Colonic mucosa (tissue), 4 donors: ENCODE results near the gene DEGS1. TPM values are rescaled to one million over a fixed set of nuclear protein-coding genes. Genes with fewer than 3 reads are reported as not detected.
"Not testable (repeated sequence)": the region's sequence is repeated elsewhere in the genome, so short reads cannot be mapped to it uniquely, and the experiment has no call there.

Experiments used
- DNase-seq: peaks from one replicate; pipeline ENCODE4 v3.0.0-alpha.2; 2020
- H3K27ac ChIP-seq: fragments of 200-600 bp; one replicate; pipeline ENCODE4 v1.8.0; 2021
- H3K27me3 ChIP-seq: fragments of 200-600 bp; one replicate; pipeline ENCODE4 v1.8.0; 2021
- H3K36me3 ChIP-seq: fragments of 200-600 bp; one replicate; pipeline ENCODE4 v1.8.0; 2021
- H3K4me1 ChIP-seq: fragments of 200-600 bp; one replicate; pipeline ENCODE4 v1.8.0; 2021; ENCODE audit warnings: mild to moderate bottlenecking
- H3K4me3 ChIP-seq: fragments of 200-600 bp; one replicate; pipeline ENCODE4 v1.8.0; 2021
- H3K9ac ChIP-seq, 2 donors: one replicate each; pipeline ENCODE4 v1.7.0; 2013; ENCODE audit warnings: control low read depth in 2 of 2, low read depth in 2 of 2, low read length in 2 of 2
- H3K9me3 ChIP-seq: fragments of 200-600 bp; one replicate; pipeline ENCODE4 v1.8.0; 2021
- intact Hi-C: fragments of 100-400 bp; cut with DNase I; formaldehyde crosslinking; loops from one replicate; pipeline ENCODE4 v1.14.1; 2022
- total RNA-seq, 2 donors: library from RNA; stranded (reverse); fragmentation: NEBNext Ultra II Directional in 1 of 2; extraction: Animal tissue kit (Norgen Biotek cat#: 25700) in 1 of 2; gene quantifications; one replicate each; pipeline ENCODE4 v1.2.1, GENCODE V29; 2021
- TF ChIP-seq, protein P1 (sequence below): fragments of 200-600 bp; IDR thresholded peaks from one replicate; pipeline ENCODE4 v1.8.0; 2022; ENCODE audit warnings: antibody characterized with exemption, mild to moderate bottlenecking
- donor health status: healthy.
- donor health status: DM: no; HTN: no; CAD: no.
- donor health status: DM: no; HTN: no; CAD: no.

Gene DEGS1
- total RNA-seq, 2 donors from 2014 or later = 13.3 to 36.8 TPM

DNA sequence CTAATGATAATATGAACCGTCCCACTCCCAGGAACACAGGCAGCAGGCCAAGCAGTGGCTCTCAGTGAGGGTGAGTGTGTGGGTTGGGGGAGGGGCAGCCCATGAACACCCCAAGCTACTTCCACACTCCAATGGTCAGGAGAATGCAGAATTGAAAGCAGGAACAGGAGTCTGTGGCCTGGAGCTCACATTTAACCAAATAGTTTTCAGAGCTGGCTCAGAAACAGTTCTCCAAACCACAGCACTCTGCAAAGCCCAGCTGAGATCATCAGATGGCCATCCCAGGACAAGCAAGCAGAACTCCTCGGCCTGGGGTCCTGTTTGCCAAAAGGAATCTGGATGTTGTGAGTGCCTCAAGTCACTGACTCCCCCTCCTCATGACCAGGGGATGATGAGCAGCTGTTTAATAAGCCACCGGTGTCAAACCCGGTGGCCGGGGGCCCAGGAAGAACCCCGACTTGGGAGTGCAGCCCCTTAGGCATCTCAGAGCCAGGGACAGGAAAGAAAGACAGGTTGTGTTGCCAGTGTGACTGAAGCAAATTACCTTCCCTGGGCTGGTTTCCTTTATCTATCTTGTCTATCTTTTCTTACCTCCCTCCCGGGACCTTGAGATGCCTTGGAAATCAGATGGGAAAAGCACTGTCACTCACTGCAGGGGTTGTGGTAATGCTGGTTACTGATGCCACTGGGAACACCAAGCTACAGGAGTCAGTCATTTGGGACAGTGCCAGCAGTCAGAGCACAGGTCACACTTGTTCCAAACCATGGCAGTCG, 20.4 kb downstream of the DEGS1 start:
- TF ChIP-seq, protein P1, sequence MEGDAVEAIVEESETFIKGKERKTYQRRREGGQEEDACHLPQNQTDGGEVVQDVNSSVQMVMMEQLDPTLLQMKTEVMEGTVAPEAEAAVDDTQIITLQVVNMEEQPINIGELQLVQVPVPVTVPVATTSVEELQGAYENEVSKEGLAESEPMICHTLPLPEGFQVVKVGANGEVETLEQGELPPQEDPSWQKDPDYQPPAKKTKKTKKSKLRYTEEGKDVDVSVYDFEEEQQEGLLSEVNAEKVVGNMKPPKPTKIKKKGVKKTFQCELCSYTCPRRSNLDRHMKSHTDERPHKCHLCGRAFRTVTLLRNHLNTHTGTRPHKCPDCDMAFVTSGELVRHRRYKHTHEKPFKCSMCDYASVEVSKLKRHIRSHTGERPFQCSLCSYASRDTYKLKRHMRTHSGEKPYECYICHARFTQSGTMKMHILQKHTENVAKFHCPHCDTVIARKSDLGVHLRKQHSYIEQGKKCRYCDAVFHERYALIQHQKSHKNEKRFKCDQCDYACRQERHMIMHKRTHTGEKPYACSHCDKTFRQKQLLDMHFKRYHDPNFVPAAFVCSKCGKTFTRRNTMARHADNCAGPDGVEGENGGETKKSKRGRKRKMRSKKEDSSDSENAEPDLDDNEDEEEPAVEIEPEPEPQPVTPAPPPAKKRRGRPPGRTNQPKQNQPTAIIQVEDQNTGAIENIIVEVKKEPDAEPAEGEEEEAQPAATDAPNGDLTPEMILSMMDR = no peak
- no peak overlapping the region for H3K27ac ChIP-seq
- no peaks in the 10 kb centered on the region for H3K27me3 ChIP-seq
- H3K9me3 ChIP-seq = no peaks in the 10 kb centered on the region
- H3K4me3 ChIP-seq = no peak overlapping the region
- H3K4me1 ChIP-seq = no peaks in the 10 kb centered on the region
- no peak overlapping the region for H3K9ac ChIP-seq
- peak; percentile 26 for DNase-seq
- intact Hi-C loops = no loop called here
- H3K36me3 ChIP-seq = no peaks in the 10 kb centered on the region

DNA sequence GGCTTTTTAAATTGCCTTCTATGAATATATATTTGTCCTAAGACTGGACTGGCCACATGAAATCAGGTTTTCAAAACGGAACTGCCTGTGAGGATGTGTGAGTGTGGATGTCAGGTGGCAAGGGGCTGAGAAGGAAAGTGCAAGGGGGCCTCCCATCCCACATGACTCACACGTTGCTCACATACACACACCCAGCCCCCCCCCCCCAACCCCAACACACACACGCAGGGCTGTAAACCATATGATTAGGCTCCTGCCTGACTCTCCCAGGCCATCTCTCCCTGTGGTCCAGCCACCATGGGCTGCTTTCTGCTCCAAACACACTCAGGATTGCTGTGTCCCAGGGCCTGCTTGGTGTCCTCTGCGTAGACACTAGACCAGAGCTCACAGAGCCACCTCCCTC, 22.4 kb downstream of the DEGS1 start:
- DNase-seq = peak; percentile 23
- H3K27ac ChIP-seq = peak overlapping the region; percentile 17
- intact Hi-C loops = no loop called here
- H3K9me3 ChIP-seq = no peaks in the 10 kb centered on the region
- TF ChIP-seq, protein P1 = no peak
- H3K4me3 ChIP-seq = no peak overlapping the region
- peak overlapping the region in 1 of 2 donors; percentile 26 for H3K9ac ChIP-seq
- H3K27me3 ChIP-seq = no peaks in the 10 kb centered on the region
- H3K36me3 ChIP-seq = no peaks in the 10 kb centered on the region
- H3K4me1 ChIP-seq = no peaks in the 10 kb centered on the region

DNA sequence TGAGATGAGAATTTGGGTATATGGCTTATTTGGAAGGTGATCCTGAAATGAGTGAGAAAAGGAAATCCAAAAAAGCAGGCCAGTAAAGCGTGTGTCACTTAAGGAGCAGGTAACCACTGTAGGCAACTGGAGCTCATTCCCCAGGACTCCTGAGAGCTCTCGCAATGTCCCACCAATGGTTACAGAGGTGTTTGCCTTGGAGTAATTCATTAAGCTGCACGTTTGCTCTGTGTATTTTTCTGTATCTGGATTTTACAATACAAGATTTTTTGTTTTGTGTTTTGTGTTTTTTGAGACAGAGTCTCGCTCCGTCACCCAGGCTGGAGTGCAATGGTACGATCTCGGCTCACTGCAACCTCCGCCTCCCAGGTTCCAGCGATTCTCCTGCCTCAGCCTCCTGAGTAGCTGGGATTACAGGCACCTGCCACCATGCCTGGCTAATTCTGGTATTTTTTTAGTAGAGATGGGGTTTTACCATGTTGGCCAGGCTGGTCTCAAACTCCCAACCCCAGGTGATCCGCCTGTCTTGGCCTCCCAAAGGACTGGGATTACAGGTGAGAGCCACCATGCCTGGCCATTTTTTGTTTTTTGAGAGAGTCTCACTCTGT, 23.0 kb downstream of the DEGS1 start:
- DNase-seq, H3K27me3 ChIP-seq, H3K9me3 ChIP-seq, H3K4me1 ChIP-seq, intact Hi-C loops, H3K36me3 ChIP-seq, H3K4me3 ChIP-seq: not testable (repeated sequence)
- peak overlapping the region in 1 of 2 donors; percentile 26 for H3K9ac ChIP-seq
- peak overlapping the region; percentile 17 for H3K27ac ChIP-seq

DNA sequence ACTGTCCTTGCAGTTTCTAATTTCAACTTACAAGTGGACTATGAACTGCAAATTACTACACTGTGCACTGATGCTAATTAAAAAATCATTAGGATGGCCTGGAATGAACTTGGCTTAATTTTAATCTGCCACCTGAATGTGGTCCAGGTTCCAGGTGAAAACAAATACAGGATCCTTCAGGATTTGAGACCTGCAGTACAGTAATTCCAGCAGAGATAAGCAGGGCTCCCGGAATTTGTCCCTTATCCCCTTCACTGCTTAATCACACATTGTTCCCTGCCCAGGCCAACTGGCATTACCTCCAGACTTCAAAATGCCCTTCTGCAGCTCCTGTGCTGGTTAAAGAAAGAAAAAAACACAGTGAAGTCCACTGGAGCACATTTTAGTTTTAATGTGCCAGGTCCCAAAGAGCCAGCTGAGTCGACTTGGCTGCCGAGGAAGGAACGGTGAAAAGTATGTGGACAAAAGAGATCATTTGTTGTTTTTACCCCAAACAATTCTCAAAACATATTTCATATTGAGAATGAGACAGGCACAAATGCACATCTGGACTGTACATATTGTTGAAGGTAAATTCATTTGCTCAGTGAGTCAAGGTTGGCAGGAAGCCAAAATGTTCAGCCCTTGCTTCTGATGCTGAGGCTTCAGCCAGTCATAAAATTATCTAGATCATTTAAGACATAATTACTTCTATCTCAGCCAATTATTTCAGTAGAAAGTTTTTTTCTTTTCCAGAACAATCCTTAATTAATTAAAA, 28.3 kb downstream of the DEGS1 start:
- H3K4me1 ChIP-seq = peaks cover 7% of the 10 kb centered on the region
- no peak overlapping the region for H3K9ac ChIP-seq
- intact Hi-C loops = no loop called here
- H3K36me3 ChIP-seq = no peaks in the 10 kb centered on the region
- H3K9me3 ChIP-seq = no peaks in the 10 kb centered on the region
- TF ChIP-seq, protein P1 = no peak
- H3K4me3 ChIP-seq = no peak overlapping the region
- peak; percentile 77 for DNase-seq
- no peaks in the 10 kb centered on the region for H3K27me3 ChIP-seq
- H3K27ac ChIP-seq = no peak overlapping the region

DNA sequence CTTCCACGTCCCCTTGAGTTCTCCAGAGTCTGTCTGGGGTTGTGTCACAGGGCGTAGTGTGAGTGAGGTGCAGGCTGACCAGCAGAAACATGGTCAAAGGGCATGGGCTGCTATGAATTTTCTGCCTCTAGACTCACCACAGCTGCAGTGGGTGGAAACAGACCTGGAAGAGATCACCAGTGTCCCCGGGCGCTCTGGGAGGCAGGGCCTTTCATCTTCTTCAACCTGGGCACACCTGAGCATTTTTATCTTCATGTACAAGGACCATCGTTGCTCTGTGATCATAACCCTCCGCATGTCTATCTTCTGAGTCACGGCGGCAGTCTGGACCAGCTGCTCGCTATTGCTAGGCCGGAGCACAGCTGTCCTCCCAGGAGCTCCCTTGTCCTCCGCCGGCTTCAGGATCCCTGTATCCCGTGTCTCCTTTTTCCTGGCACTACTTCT, 29.6 kb downstream of the DEGS1 start:
- Histone ChIP-seq H3K4me1 (peaks cover 7% of the 10 kb centered on the region), H3K36me3 (no peaks in the 10 kb centered on the region), H3K27ac (no peak overlapping the region), H3K9ac (no peak overlapping the region), H3K4me3 (no peak overlapping the region), H3K9me3 (no peaks in the 10 kb centered on the region), H3K27me3 (no peaks in the 10 kb centered on the region)
- TF ChIP-seq, protein P1 = no peak
- no peak for DNase-seq
- intact Hi-C loops = no loop called here
